ENCODE results near the gene CLASRP. TPM values are rescaled to one million over a fixed set of nuclear protein-coding genes. Genes with fewer than 3 reads are reported as not detected.

Gene CLASRP
- total and polyA plus RNA-seq, 2 of the 8 experiments (the other 6 are each of a cell fraction or from before 2014, with no cell fraction given), result 22.3 to 71.7 TPM

- Histone ChIP-seq H3K18ac (ENCODE audit: extremely low read depth, low read length) (no peak overlapping the region), H4K91ac (replicated peaks; ENCODE audit: insufficient read length, low read length) (no peak overlapping the region), H2BK20ac (ENCODE audit: low read length) (no peak overlapping the region), H3K14ac (ENCODE audit: insufficient read length) (no peak overlapping the region), H3K27ac (ENCODE audit: low read depth, low read length) (no peak overlapping the region), H4K5ac (ENCODE audit: insufficient read length, low read depth, low read length) (no peak overlapping the region), H3K27me3 (replicated peaks in 1 of 4; ENCODE audit: control insufficient read depth in 3 of 4, extremely low read depth in 1 of 4, insufficient read depth in 3 of 4, low read length in 3 of 4) (no peaks in the 10 kb centered on the region), H3K9ac (replicated peaks in 1 of 4; ENCODE audit: extremely low read depth in 1 of 4, low read depth in 3 of 4, low read length in 3 of 4) (no peak overlapping the region), H2AK5ac (ENCODE audit: low read depth, low read length) (no peak overlapping the region), H3K23ac (ENCODE audit: insufficient read length) (no peak overlapping the region), H4K8ac (ENCODE audit: extremely low read depth, insufficient read depth, low read length) (no peak overlapping the region), H3K9me3 (ENCODE audit: insufficient read depth in 2 of 2, low read depth in 1 of 2, low read length in 1 of 2) (no peaks in the 10 kb centered on the region), H2BK15ac (ENCODE audit: low read length) (no peak overlapping the region), H2BK5ac (ENCODE audit: low read depth, low read length) (no peak overlapping the region), H3K4me1 (replicated peaks in 1 of 4; ENCODE audit: control insufficient read depth in 3 of 4, insufficient read depth in 4 of 4, low read length in 3 of 4) (peaks cover 2 to 10% (median 5%) of the 10 kb centered on the region in 4 experiments; a peak in 6 of 7 replicates), H4K20me1 (replicated peaks in 1 of 2; ENCODE audit: control insufficient read depth in 1 of 2, insufficient read depth in 2 of 2, low read length in 2 of 2) (peaks cover 2 to 5% of the 10 kb centered on the region in 2 experiments), H3K4me3 (ENCODE audit: extremely low read depth in 1 of 4, insufficient read depth in 2 of 4, low read depth in 3 of 4, low read length in 4 of 4) (no peak overlapping the region), H3K79me1 (ENCODE audit: low read depth, low read length) (no peaks in the 10 kb centered on the region), H3K79me2 (ENCODE audit: control insufficient read depth in 1 of 2, insufficient read depth in 2 of 2, low read length in 2 of 2) (peaks cover 0 to 10% of the 10 kb centered on the region in 2 experiments; a peak in 2 of 4 replicates), H3K4me2 (ENCODE audit: insufficient read depth in 1 of 2, low read depth in 2 of 2, low read length in 2 of 2) (no peak overlapping the region), H3K4ac (replicated peaks; ENCODE audit: insufficient read length, low read depth, low read length) (no peak overlapping the region), H2BK120ac (replicated peaks; ENCODE audit: low read depth, low read length) (no peak overlapping the region), H3K56ac (replicated peaks; ENCODE audit: insufficient read length, low read depth, low read length) (no peak overlapping the region), H2BK12ac (ENCODE audit: low read depth, low read length) (no peak overlapping the region), H2AFZ (ENCODE audit: low read length) (no peak overlapping the region), H3K36me3 (ENCODE audit: control insufficient read depth in 2 of 4, insufficient read depth in 4 of 4, low read length in 3 of 4) (peaks cover 2 to 40% (median 20%) of the 10 kb centered on the region in 4 experiments; a peak in 6 of 8 replicates), H3K23me2 (ENCODE audit: low read depth, low read length) (peaks cover 6% of the 10 kb centered on the region; the same call in 1 of the 2 replicates)
- 90% methylated on average over 25 of the region's 25 CpGs; no CpG with 5 or more reads in 1 of the 2 experiments for WGBS, 2 experiments (ENCODE audit: extremely low coverage in 1 of 2, insufficient coverage in 1 of 2, insufficient read length in 1 of 2, insufficient replicate concordance in 2 of 2, low coverage in 1 of 2, low lambda C conversion rate in 2 of 2, missing lambda C conversion rate in 1 of 2)
- TF ChIP-seq BCL11A (IDR thresholded peaks at IDR 0.05; ENCODE audit: low read depth in 2 of 2, low read length in 2 of 2) (no peak), SIRT6 (IDR thresholded peaks at IDR 0.05; ENCODE audit: low read length) (no peak), RAD21 (IDR thresholded peaks at IDR 0.05 in 1 of 2, conservative IDR thresholded peaks at IDR 0.05 in 1 of 2; ENCODE audit: low read depth in 2 of 2, low read length in 2 of 2) (no peak)
- DNase-seq (ENCODE audit: low read depth in 1 of 2, low spot score in 2 of 2) (no peak), FAIRE-seq (no peak)
- CTCF ChIA-PET (ENCODE audit: partially characterized antibody), result interaction anchor here (1.0 to 2.1 kb wide), 9 partner anchors 9 to 120 kb away, joined by 3 to 11 read pairs (median 4); no protein-coding TSS in a partner anchor
- POLR2A ChIA-PET (ENCODE audit: partially characterized antibody), result interaction anchor here (0.9 to 3.4 kb wide), 10 partner anchors 10 to 165 kb away, joined by 3 to 16 read pairs (median 4); partner anchors contain the start of gene PPP1R37
These were observed 32.7 kb downstream of the CLASRP start for GRCh38 chr19:45071545-45071938.

Data from H1 (cell line).